WTC11 (cell line): Measurements from ENCODE around the gene AVPR2. TPM values are rescaled to one million over a fixed set of nuclear protein-coding genes. Genes with fewer than 3 reads are reported as not detected.

Source experiments
- ATAC-seq: fragments of 200-7000 bp; cut with Tn5 transposase; 2 replicates; pipeline ENCODE4 v1.10.0; 2021; ENCODE audit warnings: mild to moderate bottlenecking, moderate library complexity
- CTCF ChIA-PET: fragments of 300-600 bp; sonication (Branson Sonifier 250); formaldehyde crosslinking; loops from one replicate; lab custom pipeline; 2021; ENCODE audit warnings: antibody characterized with exemption; lab: Charles Lee
- POLR2A ChIA-PET: fragments of 350-600 bp; sonication (Branson Sonifier 250); formaldehyde crosslinking; loops from one replicate; lab custom pipeline; 2021; ENCODE audit warnings: antibody characterized with exemption; lab: Charles Lee
- DNase-seq: peaks from one replicate; pipeline ENCODE4 v3.0.0; 2021; ENCODE audit warnings: low spot score
- H3K27ac Mint-ChIP-seq: 2 replicates; pipeline ENCODE4 v1.8.0; 2021; ENCODE audit warnings: mixed read lengths
- H3K27me3 Mint-ChIP-seq: 2 replicates; pipeline ENCODE4 v1.8.0; 2021; ENCODE audit warnings: low read depth, mild to moderate bottlenecking, moderate library complexity, mixed read lengths
- H3K36me3 Mint-ChIP-seq: 2 replicates; pipeline ENCODE4 v1.8.0; 2021; ENCODE audit warnings: mixed read lengths
- H3K4me1 Mint-ChIP-seq: 2 replicates; pipeline ENCODE4 v1.8.0; 2022; ENCODE audit warnings: mixed read lengths
- H3K4me3 Mint-ChIP-seq: 2 replicates; pipeline ENCODE4 v1.8.0; 2021; ENCODE audit warnings: mild to moderate bottlenecking, moderate library complexity, mixed read lengths
- H3K9me3 Mint-ChIP-seq: 2 replicates; pipeline ENCODE4 v1.8.0; 2021; ENCODE audit warnings: mixed read lengths
- AFF4 ChIP-seq: sonication (generic); formaldehyde crosslinking; IDR thresholded peaks from 2 replicates; pipeline ENCODE4 v1.8.1; 2023; ENCODE audit warnings: mild to moderate bottlenecking, missing genetic modification reagents, borderline replicate concordance
- CREB1 ChIP-seq: sonication (generic); formaldehyde crosslinking; IDR thresholded peaks from 2 replicates; pipeline ENCODE4 v1.8.0; 2023; ENCODE audit warnings: mild to moderate bottlenecking, missing genetic modification reagents
- E2F1 ChIP-seq: sonication (generic); formaldehyde crosslinking; IDR thresholded peaks from 2 replicates; pipeline ENCODE4 v1.8.0; 2022; ENCODE audit warnings: mild to moderate bottlenecking, missing genetic modification reagents
- E2F4 ChIP-seq: sonication (generic); formaldehyde crosslinking; IDR thresholded peaks from 2 replicates; pipeline ENCODE4 v1.8.1; 2022; ENCODE audit warnings: low read depth, mild to moderate bottlenecking, moderate library complexity, missing genetic modification reagents, borderline replicate concordance
- ESRRA ChIP-seq: sonication (generic); formaldehyde crosslinking; IDR thresholded peaks from 2 replicates; pipeline ENCODE4 v1.8.1; 2022; ENCODE audit warnings: mild to moderate bottlenecking, missing genetic modification reagents, borderline replicate concordance
- ETV6 ChIP-seq: sonication (generic); formaldehyde crosslinking; IDR thresholded peaks from 2 replicates; pipeline ENCODE4 v1.8.1; 2022; ENCODE audit warnings: mild to moderate bottlenecking, missing genetic modification reagents
- FOXK1 ChIP-seq: sonication (generic); formaldehyde crosslinking; IDR thresholded peaks from 2 replicates; pipeline ENCODE4 v1.8.0; 2022; ENCODE audit warnings: mild to moderate bottlenecking, moderate library complexity, missing genetic modification reagents
- FOXP1 ChIP-seq: sonication (generic); formaldehyde crosslinking; IDR thresholded peaks from 2 replicates; pipeline ENCODE4 v1.8.0; 2022; ENCODE audit warnings: missing genetic modification reagents, mild to moderate bottlenecking, moderate library complexity, borderline replicate concordance
- JUN ChIP-seq: sonication (generic); formaldehyde crosslinking; IDR thresholded peaks from 2 replicates; pipeline ENCODE4 v1.8.0; 2023; ENCODE audit warnings: mild to moderate bottlenecking, missing genetic modification reagents
- KAT7 ChIP-seq: sonication (generic); formaldehyde crosslinking; IDR thresholded peaks from 2 replicates; pipeline ENCODE4 v1.8.1; 2023; ENCODE audit warnings: missing genetic modification reagents, mild to moderate bottlenecking, borderline replicate concordance
- NFATC4 ChIP-seq: fragments of 250-450 bp; sonication (Bioruptor Pico); IDR thresholded peaks from 2 replicates; pipeline ENCODE4 v1.9.0; 2021; ENCODE audit warnings: mild to moderate bottlenecking
- NFE2L1 ChIP-seq: sonication (generic); formaldehyde crosslinking; IDR thresholded peaks from 2 replicates; pipeline ENCODE4 v1.8.1; 2023; ENCODE audit warnings: missing genetic modification reagents
- SMAD3 ChIP-seq: sonication (generic); formaldehyde crosslinking; IDR thresholded peaks from 2 replicates; pipeline ENCODE4 v1.8.0; 2022; ENCODE audit warnings: missing genetic modification reagents, mild to moderate bottlenecking, borderline replicate concordance
- SP1 ChIP-seq: sonication (generic); formaldehyde crosslinking; conservative IDR thresholded peaks from 2 replicates; pipeline ENCODE4 v1.8.1; 2022; ENCODE audit warnings: missing genetic modification reagents
- TEAD1 ChIP-seq: sonication (generic); formaldehyde crosslinking; IDR thresholded peaks from 2 replicates; pipeline ENCODE4 v1.8.0; 2022; ENCODE audit warnings: mild to moderate bottlenecking, missing genetic modification reagents
- TEAD4 ChIP-seq: sonication (generic); formaldehyde crosslinking; IDR thresholded peaks from 2 replicates; pipeline ENCODE4 v1.8.0; 2022; ENCODE audit warnings: mild to moderate bottlenecking, missing genetic modification reagents
- total RNA-seq: library from RNA; stranded (reverse); gene quantifications from 3 replicates; pipeline ENCODE4 v1.2.3, GENCODE V29; 2021
- TF ChIP-seq, protein P1 (sequence below): sonication (generic); formaldehyde crosslinking; IDR thresholded peaks from 2 replicates; pipeline ENCODE4 v1.8.1; 2022; ENCODE audit warnings: mild to moderate bottlenecking, missing genetic modification reagents, moderate library complexity, borderline replicate concordance
- TF ChIP-seq, protein P2 (sequence below): sonication (generic); formaldehyde crosslinking; IDR thresholded peaks from 2 replicates; pipeline ENCODE4 v1.8.0; 2022; ENCODE audit warnings: mild to moderate bottlenecking, missing genetic modification reagents

AVPR2 gene
- total RNA-seq, 1 experiment from 2014 or later = 0.11 TPM

- ChIA-PET POLR2A (interaction anchor here (0.9 to 1.3 kb wide), 3 partner anchors 9 to 36 kb away, joined by 3 read pairs; no protein-coding TSS in a partner anchor), CTCF (interaction anchor here (0.9 to 1.5 kb wide), 6 partner anchors 10 to 64 kb away, joined by 3 to 8 read pairs (median 3); partner anchors contain the start of genes ARHGAP4 and RENBP)
- Mint-ChIP-seq H3K4me3 (peak overlapping the region; percentile 64), H3K27me3 (no peaks in the 10 kb centered on the region), H3K36me3 (peaks cover 6% of the 10 kb centered on the region), H3K27ac (no peak overlapping the region)
- TF ChIP-seq E2F4 (no peak), NFE2L1 (CRISPR knock-in tag) (no peak), NFATC4 (CRISPR knock-in tag) (no peak), CREB1 (no peak), KAT7 (CRISPR knock-in tag) (no peak), SMAD3 (CRISPR knock-in tag) (no peak), FOXP1 (CRISPR knock-in tag) (no peak), TEAD1 (CRISPR knock-in tag) (no peak), SP1 (CRISPR knock-in tag) (no peak), FOXK1 (CRISPR knock-in tag) (no peak), ESRRA (CRISPR knock-in tag) (no peak), E2F1 (CRISPR knock-in tag) (no peak)
- TF ChIP-seq, protein P1, sequence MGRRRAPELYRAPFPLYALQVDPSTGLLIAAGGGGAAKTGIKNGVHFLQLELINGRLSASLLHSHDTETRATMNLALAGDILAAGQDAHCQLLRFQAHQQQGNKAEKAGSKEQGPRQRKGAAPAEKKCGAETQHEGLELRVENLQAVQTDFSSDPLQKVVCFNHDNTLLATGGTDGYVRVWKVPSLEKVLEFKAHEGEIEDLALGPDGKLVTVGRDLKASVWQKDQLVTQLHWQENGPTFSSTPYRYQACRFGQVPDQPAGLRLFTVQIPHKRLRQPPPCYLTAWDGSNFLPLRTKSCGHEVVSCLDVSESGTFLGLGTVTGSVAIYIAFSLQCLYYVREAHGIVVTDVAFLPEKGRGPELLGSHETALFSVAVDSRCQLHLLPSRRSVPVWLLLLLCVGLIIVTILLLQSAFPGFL (CRISPR knock-in tag) = no peak
- TF ChIP-seq, protein P2, sequence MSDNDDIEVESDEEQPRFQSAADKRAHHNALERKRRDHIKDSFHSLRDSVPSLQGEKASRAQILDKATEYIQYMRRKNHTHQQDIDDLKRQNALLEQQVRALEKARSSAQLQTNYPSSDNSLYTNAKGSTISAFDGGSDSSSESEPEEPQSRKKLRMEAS (CRISPR knock-in tag) = no peak
- TF ChIP-seq, all 79 proteins: peak for 0
- Mint-ChIP-seq H3K4me1 (peaks cover 17% of the 10 kb centered on the region), H3K9me3 (no peaks in the 10 kb centered on the region)
- DNase-seq (peak; percentile 36), ATAC-seq (peak; percentile 42)
Measured at GRCh38 chrX:153935326-153935851, 30.9 kb downstream of the AVPR2 start.

DNA sequence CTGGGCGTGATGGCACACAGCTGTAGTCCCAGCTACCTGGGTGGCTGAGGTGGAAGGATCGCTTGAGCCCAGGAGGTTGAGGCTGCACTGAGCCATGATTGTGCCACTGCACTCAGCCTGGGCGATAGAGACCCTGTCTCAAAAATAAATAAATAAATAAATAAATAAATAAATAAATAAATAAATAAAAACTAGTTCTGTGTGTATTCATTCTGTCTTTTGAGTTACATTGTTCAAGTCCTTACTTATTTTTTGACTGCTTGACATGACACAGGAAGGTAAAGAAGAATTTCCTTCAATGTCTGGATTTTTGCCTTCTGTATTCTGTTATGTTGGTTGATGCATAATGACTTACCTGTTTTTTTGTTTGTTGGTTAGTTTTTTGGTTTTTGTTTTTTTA, 32.6 kb downstream of the AVPR2 start:
- CTCF ChIA-PET = interaction anchor here (0.6 kb wide), 1 partner anchor 10 kb away, joined by 3 read pairs; no protein-coding TSS in a partner anchor
- TF ChIP-seq AFF4 (CRISPR knock-in tag) (no peak), ETV6 (CRISPR knock-in tag) (no peak), JUN (CRISPR knock-in tag) (no peak), TEAD4 (no peak)
- TF ChIP-seq, all 79 proteins: peak for 0
- Mint-ChIP-seq H3K9me3 (no peaks in the 10 kb centered on the region), H3K4me1 (peaks cover 21% of the 10 kb centered on the region), H3K27ac (no peak overlapping the region), H3K4me3 (no peak overlapping the region), H3K27me3 (no peaks in the 10 kb centered on the region), H3K36me3 (no peaks in the 10 kb centered on the region)
- DNase-seq = no peak
- POLR2A ChIA-PET = no interaction called here
- no peak for ATAC-seq
